ENCODE results near the gene TRPM3. TPM values are rescaled to one million over a fixed set of nuclear protein-coding genes. Genes with fewer than 3 reads are reported as not detected.

The TRPM3 gene
- polyA plus RNA-seq, 2 of the 4 experiments (the other 2 are of a cell fraction) = not detected

GRCh38 chr9:70995511-70995910 lies 125.9 kb downstream of the TRPM3 start:
- POLR2A ChIA-PET = no interaction called here
- no peak for ATAC-seq
- FAIRE-seq = no peak
- no peaks in the 10 kb centered on the region for H3K4me1 ChIP-seq
- CTCF ChIA-PET = no interaction called here
- TF ChIP-seq FOSB (CRISPR knock-in tag; IDR thresholded peaks at IDR 0.05) (no peak), ELK1 (IDR thresholded peaks at IDR 0.05; ENCODE audit: low read depth, low read length) (no peak), ESRRA (IDR thresholded peaks at IDR 0.05; ENCODE audit: borderline replicate concordance, low read length) (no peak), HOXB13 (CRISPR knock-in tag; IDR thresholded peaks at IDR 0.05; ENCODE audit: low read depth) (no peak), GATA3 (IDR thresholded peaks at IDR 0.05; ENCODE audit: borderline replicate concordance) (no peak), CBX8 (IDR thresholded peaks at IDR 0.05) (no peak), HMGXB4 (CRISPR knock-in tag; IDR thresholded peaks at IDR 0.05; ENCODE audit: borderline replicate concordance) (no peak), FOSL2 (IDR thresholded peaks at IDR 0.05) (no peak), FOSL2 (CRISPR knock-in tag; IDR thresholded peaks at IDR 0.05) (no peak), JUN (IDR thresholded peaks at IDR 0.05) (no peak)
- H3K9me3 ChIP-seq = no peaks in the 10 kb centered on the region
- no peak overlapping the region for H3K4me2 ChIP-seq
- H3K27ac ChIP-seq = no peak overlapping the region
- no peak overlapping the region for H3K4me3 ChIP-seq
- no peak for DNase-seq (ENCODE audit: low read depth in 1 of 2, low spot score in 1 of 2)
- 2% methylated on average over 4 of the region's 4 CpGs for WGBS (ENCODE audit: missing lambda C conversion rate)

- no peaks in the 10 kb centered on the region for H3K4me1 ChIP-seq
- ATAC-seq = no peak
- no peak for FAIRE-seq
- H3K9me3 ChIP-seq = no peaks in the 10 kb centered on the region
- WGBS (ENCODE audit: missing lambda C conversion rate) = 16% methylated on average over 2 of the region's 2 CpGs
- H3K4me2 ChIP-seq = no peak overlapping the region
- TF ChIP-seq MAFK (IDR thresholded peaks at IDR 0.05; ENCODE audit: partially characterized antibody) = peak; percentile 51
- no peak for TF ChIP-seq RAD21 (conservative IDR thresholded peaks at IDR 0.05 in 1 of 2, IDR thresholded peaks at IDR 0.05 in 1 of 2)
- H3K4me3 ChIP-seq = no peak overlapping the region
- DNase-seq (ENCODE audit: low read depth in 1 of 2, low spot score in 1 of 2) = no peak
- ChIA-PET POLR2A (no interaction called here), CTCF (interaction anchor here (1.3 kb wide), 1 partner anchor 9 kb away, joined by 3 read pairs; no protein-coding TSS in a partner anchor)
- no peak overlapping the region for H3K27ac ChIP-seq
These were observed 126.8 kb downstream of the TRPM3 start for GRCh38 chr9:70994582-70994981.

GRCh38 chr9:70988551-70988950 lies 132.9 kb downstream of the TRPM3 start:
- H3K27ac ChIP-seq = no peak overlapping the region
- no peak overlapping the region for H3K4me3 ChIP-seq
- 6% methylated on average over 1 of the region's 1 CpG for WGBS (ENCODE audit: missing lambda C conversion rate)
- H3K4me1 ChIP-seq = no peaks in the 10 kb centered on the region
- DNase-seq (ENCODE audit: low read depth in 1 of 2, low spot score in 1 of 2) = no peak
- no peak for FAIRE-seq
- no peak for ATAC-seq
- no peak overlapping the region for H3K4me2 ChIP-seq
- CTCF ChIA-PET = no interaction called here
- POLR2A ChIA-PET = no interaction called here
- H3K9me3 ChIP-seq = no peaks in the 10 kb centered on the region
- TF ChIP-seq KDM1A (IDR thresholded peaks at IDR 0.05; ENCODE audit: low read depth) = no peak
- TF ChIP-seq HOXB5 (CRISPR knock-in tag; IDR thresholded peaks at IDR 0.05) = no peak
- TF ChIP-seq SREBF2 (IDR thresholded peaks at IDR 0.05) = no peak
- no peak for TF ChIP-seq EHMT2 (IDR thresholded peaks at IDR 0.05; ENCODE audit: low read depth)
- no peak for TF ChIP-seq BCL3 (IDR thresholded peaks at IDR 0.05)
- TF ChIP-seq CHD2 (IDR thresholded peaks at IDR 0.05; ENCODE audit: low read length, partially characterized antibody) = no peak
- no peak for TF ChIP-seq HES2 (IDR thresholded peaks at IDR 0.05)
- no peak for TF ChIP-seq GATA3 (IDR thresholded peaks at IDR 0.05; ENCODE audit: borderline replicate concordance)
- TF ChIP-seq POLR2AphosphoS2 (conservative IDR thresholded peaks at IDR 0.05; ENCODE audit: low read length) = no peak
- TF ChIP-seq NFE2L2 (conservative IDR thresholded peaks at IDR 0.05; ENCODE audit: low read length) = no peak
- TF ChIP-seq RFX5 (IDR thresholded peaks at IDR 0.05) = no peak
- TF ChIP-seq RARB (CRISPR knock-in tag; IDR thresholded peaks at IDR 0.05) = no peak
- no peak for TF ChIP-seq NR3C1 (IDR thresholded peaks at IDR 0.05)
- TF ChIP-seq REST (IDR thresholded peaks at IDR 0.05) = no peak
- TF ChIP-seq JUNB (IDR thresholded peaks at IDR 0.05) = no peak
- TF ChIP-seq USF2 (IDR thresholded peaks at IDR 0.05) = no peak

All from A549 (cell line).